SK-N-MC (cell line): ENCODE data around the gene TMPRSS9.

ENCODE experiments used
- EZH2 ChIP-seq: fragments of 200-600 bp; sonication (generic); IDR thresholded peaks from one replicate; pipeline ENCODE4 v1.6.1; 2017; ENCODE audit warnings: antibody characterized with exemption
- FOXP2 ChIP-seq: optimal IDR thresholded peaks from 2 replicates; pipeline ENCODE3; 2011; ENCODE audit warnings: mild to moderate bottlenecking, moderate library complexity; ENCODE audit not compliant: insufficient read depth; ENCODE audit errors: extremely low read length, control extremely low read depth
- POLR2AphosphoS5 ChIP-seq: IDR thresholded peaks from 2 replicates; pipeline ENCODE4 v1.6.1; 2012; ENCODE audit warnings: mild to moderate bottlenecking, low read depth, low read length, borderline replicate concordance

GRCh38 chr19:2340496-2341243 is 19.4 kb upstream of the TMPRSS9 start:
- TF ChIP-seq POLR2AphosphoS5 (no peak), EZH2 (no peak), FOXP2 (no peak)
